ENCODE results near the gene EPB41. TPM values are rescaled to one million over a fixed set of nuclear protein-coding genes. Genes with fewer than 3 reads are reported as not detected.

The EPB41 gene
- total RNA-seq, 1 donor from 2014 or later: 49.3 TPM

Other genes with a start within 250 kb of the EPB41 start
- 12.4 TPM for gene GMEB1, start 245.8 kb upstream of the EPB41 start, total RNA-seq
- gene YTHDF2, start 177.6 kb upstream of the EPB41 start, total RNA-seq: 51.8 TPM
- gene OPRD1, start 102.4 kb upstream of the EPB41 start, total RNA-seq: not detected
- 24.6 TPM for gene TMEM200B, start 209.3 kb downstream of the EPB41 start, total RNA-seq

Measured in sciatic nerve (tissue), 1 donor.